ENCODE data around the gene PHAF1.
A peak's percentile ranks its signal among the peaks of the same experiment; 100 is the strongest.

The PHAF1 gene

GRCh38 chr16:67109407-67110135 is at the start of gene PHAF1:
PHAF1 (plus strand) TSS chr16:67109941; CDS start chr16:67110176, 235 bp downstream.
- H3F3A ChIP-seq (ENCODE audit: insufficient read depth, low read length), result no peaks in the 10 kb centered on the region
- TF ChIP-seq EZH2 (IDR thresholded peaks at IDR 0.05; ENCODE audit: borderline replicate concordance, low read length) (no peak), CTCF (IDR thresholded peaks at IDR 0.05; ENCODE audit: low read length) (no peak)
- no peaks in the 10 kb centered on the region for H3K9me3 ChIP-seq (ENCODE audit: low read length)
- no peaks in the 10 kb centered on the region for H3K9me2 ChIP-seq (ENCODE audit: low read depth, low read length)
- peaks cover 24% of the 10 kb centered on the region for H3K79me2 ChIP-seq (ENCODE audit: insufficient read depth, low read length)
- peaks cover 24% of the 10 kb centered on the region for H3K4me1 ChIP-seq (ENCODE audit: insufficient read depth, low read length, severe bottlenecking)
- peak within 1 kb of the TSS; percentile 66; the same call in 1 of the 2 replicates for H2AFZ ChIP-seq (ENCODE audit: low read length)
- no peaks in the 10 kb centered on the region for H3K27me3 ChIP-seq (ENCODE audit: insufficient read depth, low read length)
- no peaks in the 10 kb centered on the region for H3K36me3 ChIP-seq (ENCODE audit: insufficient read depth, low read length)
- peak within 1 kb of the TSS; percentile 88 for H3K9ac ChIP-seq (ENCODE audit: low read length)
- peak within 1 kb of the TSS; percentile 91 for H3K4me3 ChIP-seq (ENCODE audit: low read depth, low read length, poor library complexity, severe bottlenecking)
- no peaks in the 10 kb centered on the region for H4K20me1 ChIP-seq (ENCODE audit: insufficient read depth, low read length)
- no peak within 1 kb of the TSS for H3K27ac ChIP-seq (ENCODE audit: low read depth, low read length, poor library complexity, severe bottlenecking)
- peak within 1 kb of the TSS; percentile 81 for H3K4me2 ChIP-seq (ENCODE audit: low read length)

GRCh38 chr16:67063008-67063407 is 46.7 kb upstream of the PHAF1 start:
- H3K9ac ChIP-seq (ENCODE audit: low read length), result no peak overlapping the region
- no peak overlapping the region for H2AFZ ChIP-seq (ENCODE audit: low read length)
- peaks cover 18% of the 10 kb centered on the region for H3K36me3 ChIP-seq (ENCODE audit: insufficient read depth, low read length)
- H3K27ac ChIP-seq (ENCODE audit: low read depth, low read length, poor library complexity, severe bottlenecking), result no peak overlapping the region
- peaks cover 9% of the 10 kb centered on the region for H3K4me1 ChIP-seq (ENCODE audit: insufficient read depth, low read length, severe bottlenecking)
- H4K20me1 ChIP-seq (ENCODE audit: insufficient read depth, low read length), result no peaks in the 10 kb centered on the region
- H3K9me3 ChIP-seq (ENCODE audit: low read length), result no peaks in the 10 kb centered on the region
- peaks cover 10% of the 10 kb centered on the region; the same call in 1 of the 2 replicates for H3K79me2 ChIP-seq (ENCODE audit: insufficient read depth, low read length)
- no peaks in the 10 kb centered on the region for H3K9me2 ChIP-seq (ENCODE audit: low read depth, low read length)
- H3K4me2 ChIP-seq (ENCODE audit: low read length), result no peak overlapping the region
- no peaks in the 10 kb centered on the region for H3F3A ChIP-seq (ENCODE audit: insufficient read depth, low read length)
- no peak for TF ChIP-seq EZH2 (IDR thresholded peaks at IDR 0.05; ENCODE audit: borderline replicate concordance, low read length)
- TF ChIP-seq CTCF (IDR thresholded peaks at IDR 0.05; ENCODE audit: low read length), result no peak
- no peak overlapping the region for H3K4me3 ChIP-seq (ENCODE audit: low read depth, low read length, poor library complexity, severe bottlenecking)
- H3K27me3 ChIP-seq (ENCODE audit: insufficient read depth, low read length), result no peaks in the 10 kb centered on the region

- H4K20me1 ChIP-seq (ENCODE audit: insufficient read depth, low read length), result no peaks in the 10 kb centered on the region
- TF ChIP-seq CTCF (IDR thresholded peaks at IDR 0.05; ENCODE audit: low read length), result no peak
- H3F3A ChIP-seq (ENCODE audit: insufficient read depth, low read length), result no peaks in the 10 kb centered on the region
- H3K9me3 ChIP-seq (ENCODE audit: low read length), result no peaks in the 10 kb centered on the region
- peaks cover 6% of the 10 kb centered on the region; the same call in 1 of the 2 replicates for H3K79me2 ChIP-seq (ENCODE audit: insufficient read depth, low read length)
- no peak overlapping the region for H3K27ac ChIP-seq (ENCODE audit: low read depth, low read length, poor library complexity, severe bottlenecking)
- no peaks in the 10 kb centered on the region for H3K4me1 ChIP-seq (ENCODE audit: insufficient read depth, low read length, severe bottlenecking)
- no peaks in the 10 kb centered on the region for H3K27me3 ChIP-seq (ENCODE audit: insufficient read depth, low read length)
- no peak overlapping the region for H2AFZ ChIP-seq (ENCODE audit: low read length)
- H3K9ac ChIP-seq (ENCODE audit: low read length), result no peak overlapping the region
- H3K36me3 ChIP-seq (ENCODE audit: insufficient read depth, low read length), result peaks cover 49% of the 10 kb centered on the region
- H3K4me2 ChIP-seq (ENCODE audit: low read length), result no peak overlapping the region
- no peak overlapping the region for H3K4me3 ChIP-seq (ENCODE audit: low read depth, low read length, poor library complexity, severe bottlenecking)
- H3K9me2 ChIP-seq (ENCODE audit: low read depth, low read length), result no peaks in the 10 kb centered on the region
Observed at GRCh38 chr16:67068212-67068753, 41.5 kb upstream of the PHAF1 start.
